GM12891 (cell line): Measurements from ENCODE around the gene PKD1L1.

Experiments
- POLR2A ChIP-seq: IDR thresholded peaks from 2 replicates; pipeline ENCODE4 v1.6.1; 2011; ENCODE audit warnings: low read depth, low read length, control low read depth
- POLR2AphosphoS5 ChIP-seq: IDR thresholded peaks from 2 replicates; pipeline ENCODE4 v1.6.1; 2011; ENCODE audit warnings: low read depth, low read length, control low read depth

GRCh38 chr7:47734949-47735291, 213.3 kb downstream of the PKD1L1 start:
- TF ChIP-seq POLR2A (no peak), POLR2AphosphoS5 (no peak)
